ENCODE measurements around the gene SNX25.
"Not testable (repeated sequence)": the region's sequence is repeated elsewhere in the genome, so short reads cannot be mapped to it uniquely, and the experiment has no call there.

The SNX25 gene

GRCh38 chr4:185229021-185229818 lies 19.8 kb downstream of the SNX25 start:
- Mint-ChIP-seq H3K9me3 (no peaks in the 10 kb centered on the region), H3K27me3 (no peaks in the 10 kb centered on the region), H3K4me1 (peaks cover 2% of the 10 kb centered on the region), H3K36me3 (no peaks in the 10 kb centered on the region), H3K4me3 (no peak overlapping the region), H3K27ac (no peak overlapping the region)
- CTCF ChIA-PET: no interaction called here
- no peak for DNase-seq

- Mint-ChIP-seq H3K9me3 (no peaks in the 10 kb centered on the region), H3K27me3 (no peaks in the 10 kb centered on the region), H3K4me1 (peaks cover 2% of the 10 kb centered on the region), H3K4me3 (no peak overlapping the region), H3K36me3 (no peaks in the 10 kb centered on the region), H3K27ac (no peak overlapping the region)
- DNase-seq: no peak
- CTCF ChIA-PET: no interaction called here
Observed at GRCh38 chr4:185232370-185232769, 23.0 kb downstream of the SNX25 start.

GRCh38 chr4:185235119-185235842 lies 25.9 kb downstream of the SNX25 start:
- CTCF ChIA-PET: no interaction called here
- Mint-ChIP-seq H3K27ac (no peak overlapping the region), H3K9me3 (peaks cover 4% of the 10 kb centered on the region), H3K27me3 (no peaks in the 10 kb centered on the region), H3K36me3 (peaks cover 2% of the 10 kb centered on the region), H3K4me3 (no peak overlapping the region), H3K4me1 (peaks cover 8% of the 10 kb centered on the region)
- DNase-seq: no peak

GRCh38 chr4:185235843-185236503 lies 26.6 kb downstream of the SNX25 start:
- H3K27me3 Mint-ChIP-seq: no peaks in the 10 kb centered on the region
- CTCF ChIA-PET: no interaction called here
- no peak overlapping the region for H3K4me3 Mint-ChIP-seq
- H3K4me1 Mint-ChIP-seq: peaks cover 8% of the 10 kb centered on the region
- peaks cover 2% of the 10 kb centered on the region for H3K36me3 Mint-ChIP-seq
- peaks cover 4% of the 10 kb centered on the region for H3K9me3 Mint-ChIP-seq
- H3K27ac Mint-ChIP-seq: no peak overlapping the region
- DNase-seq: no peak

- DNase-seq: no peak
- CTCF ChIA-PET: no interaction called here
- peaks cover 2% of the 10 kb centered on the region for H3K36me3 Mint-ChIP-seq
- peaks cover 8% of the 10 kb centered on the region for H3K4me1 Mint-ChIP-seq
- H3K27me3 Mint-ChIP-seq: no peaks in the 10 kb centered on the region
- no peak overlapping the region for H3K27ac Mint-ChIP-seq
- H3K4me3 Mint-ChIP-seq: no peak overlapping the region
- peaks cover 4% of the 10 kb centered on the region for H3K9me3 Mint-ChIP-seq
Observed at GRCh38 chr4:185237175-185237574, 27.8 kb downstream of the SNX25 start.

GRCh38 chr4:185238215-185238681 lies 28.9 kb downstream of the SNX25 start:
- CTCF ChIA-PET: no interaction called here
- no peak overlapping the region for H3K27ac Mint-ChIP-seq
- H3K9me3 Mint-ChIP-seq: peaks cover 4% of the 10 kb centered on the region
- no peak for DNase-seq
- H3K4me3 Mint-ChIP-seq: no peak overlapping the region
- no peaks in the 10 kb centered on the region for H3K27me3 Mint-ChIP-seq
- peaks cover 6% of the 10 kb centered on the region for H3K4me1 Mint-ChIP-seq
- peaks cover 2% of the 10 kb centered on the region for H3K36me3 Mint-ChIP-seq

GRCh38 chr4:185238750-185239149 lies 29.4 kb downstream of the SNX25 start:
- Mint-ChIP-seq H3K4me3 (no peak overlapping the region), H3K27ac (no peak overlapping the region)

GRCh38 chr4:185240486-185240885 lies 31.1 kb downstream of the SNX25 start:
- H3K27ac Mint-ChIP-seq, H3K27me3 Mint-ChIP-seq, DNase-seq, H3K4me3 Mint-ChIP-seq, H3K36me3 Mint-ChIP-seq, H3K4me1 Mint-ChIP-seq, H3K9me3 Mint-ChIP-seq, CTCF ChIA-PET: not testable (repeated sequence)

More at GRCh38 chr4:185238750-185239149, 29.4 kb downstream of the SNX25 start:
- CTCF ChIA-PET: no interaction called here
- peaks cover 6% of the 10 kb centered on the region for H3K4me1 Mint-ChIP-seq
- H3K27me3 Mint-ChIP-seq: no peaks in the 10 kb centered on the region
- peaks cover 4% of the 10 kb centered on the region for H3K9me3 Mint-ChIP-seq
- no peak for DNase-seq
- H3K36me3 Mint-ChIP-seq: peaks cover 2% of the 10 kb centered on the region

- no peak overlapping the region for H3K4me3 Mint-ChIP-seq
- H3K27ac Mint-ChIP-seq: no peak overlapping the region
- no peak for DNase-seq
- H3K36me3 Mint-ChIP-seq: peaks cover 5% of the 10 kb centered on the region
- CTCF ChIA-PET: interaction anchor here (0.6 to 1.0 kb wide), 2 partner anchors 11 to 39 kb away, joined by 3 to 4 read pairs; no protein-coding TSS in a partner anchor
- H3K9me3 Mint-ChIP-seq: peaks cover 4% of the 10 kb centered on the region
- no peaks in the 10 kb centered on the region for H3K27me3 Mint-ChIP-seq
- peaks cover 6% of the 10 kb centered on the region for H3K4me1 Mint-ChIP-seq
Observed at GRCh38 chr4:185242749-185243533, 33.5 kb downstream of the SNX25 start.

GRCh38 chr4:185243879-185244278 lies 34.5 kb downstream of the SNX25 start:
- no peak for DNase-seq
- H3K27me3 Mint-ChIP-seq: no peaks in the 10 kb centered on the region
- no peaks in the 10 kb centered on the region for H3K4me1 Mint-ChIP-seq
- CTCF ChIA-PET: no interaction called here
- H3K36me3 Mint-ChIP-seq: peaks cover 8% of the 10 kb centered on the region
- H3K27ac Mint-ChIP-seq: no peak overlapping the region
- H3K9me3 Mint-ChIP-seq: no peaks in the 10 kb centered on the region
- no peak overlapping the region for H3K4me3 Mint-ChIP-seq

GRCh38 chr4:185244763-185245162 lies 35.4 kb downstream of the SNX25 start:
- CTCF ChIA-PET: no interaction called here

GRCh38 chr4:185246453-185246852 lies 37.1 kb downstream of the SNX25 start:
- CTCF ChIA-PET: interaction anchor here (1.3 kb wide), 1 partner anchor 13 kb away, joined by 3 read pairs; no protein-coding TSS in a partner anchor
- Mint-ChIP-seq H3K27me3 (no peaks in the 10 kb centered on the region), H3K27ac (no peak overlapping the region), H3K4me3 (no peak overlapping the region), H3K36me3 (peaks cover 16% of the 10 kb centered on the region), H3K4me1 (peaks cover 7% of the 10 kb centered on the region), H3K9me3 (no peaks in the 10 kb centered on the region)
- DNase-seq: no peak

More at GRCh38 chr4:185244763-185245162, 35.4 kb downstream of the SNX25 start:
- Mint-ChIP-seq H3K27ac (no peak overlapping the region), H3K9me3 (no peaks in the 10 kb centered on the region), H3K4me3 (no peak overlapping the region), H3K27me3 (no peaks in the 10 kb centered on the region), H3K4me1 (no peaks in the 10 kb centered on the region), H3K36me3 (peaks cover 9% of the 10 kb centered on the region)
- DNase-seq: no peak

- CTCF ChIA-PET: interaction anchor here (1.3 kb wide), 1 partner anchor 13 kb away, joined by 3 read pairs; no protein-coding TSS in a partner anchor
- no peak overlapping the region for H3K4me3 Mint-ChIP-seq
- H3K4me1 Mint-ChIP-seq: peaks cover 13% of the 10 kb centered on the region
- H3K36me3 Mint-ChIP-seq: peaks cover 16% of the 10 kb centered on the region
- no peak for DNase-seq
- H3K9me3 Mint-ChIP-seq: no peaks in the 10 kb centered on the region
- no peak overlapping the region for H3K27ac Mint-ChIP-seq
- H3K27me3 Mint-ChIP-seq: no peaks in the 10 kb centered on the region
Observed at GRCh38 chr4:185247151-185247550, 37.8 kb downstream of the SNX25 start.
